Esophagus muscularis mucosa (tissue), 4 donors: ENCODE results near the gene CD244. TPM values are rescaled to one million over a fixed set of nuclear protein-coding genes. Genes with fewer than 3 reads are reported as not detected.
A peak's percentile ranks its signal among the peaks of the same experiment; 100 is the strongest.

Experiments used
- DNase-seq: peaks from one replicate; pipeline ENCODE4 v3.0.0-alpha.2; 2017; ENCODE audit errors: extremely low spot score
- H3K27ac ChIP-seq, 4 donors: fragments of 200-600 bp; sonication (generic); replicated peaks in 1 of 4; 1 replicate in 3 of 4; 2 replicates in 1 of 4; pipeline ENCODE4 v1.5.1; 2016 to 2019; ENCODE audit warnings: mild to moderate bottlenecking in 1 of 4
- H3K27me3 ChIP-seq, 4 donors: fragments of 200-600 bp; sonication (generic); one replicate each; pipeline versions ENCODE4 v1.5.1 to v1.6.0; 2016 to 2019
- H3K36me3 ChIP-seq, 4 donors: fragments of 200-600 bp; sonication (generic); one replicate each; pipeline ENCODE4 v1.5.1; 2016 to 2019
- H3K4me1 ChIP-seq, 4 donors: fragments of 200-600 bp; sonication (generic); one replicate each; pipeline ENCODE4 v1.5.1; 2016 to 2019
- H3K4me3 ChIP-seq, 4 donors: fragments of 200-600 bp; sonication (generic); 1 replicate in 2 of 4; 2 replicates in 2 of 4; pipeline ENCODE4 v1.5.1; 2016 to 2019; ENCODE audit warnings: mild to moderate bottlenecking in 4 of 4, moderate library complexity in 1 of 4
- H3K9me3 ChIP-seq, 4 donors: fragments of 200-600 bp; sonication (generic); 1 replicate in 3 of 4; 2 replicates in 1 of 4; pipeline ENCODE4 v1.5.1; 2016 to 2019
- CTCF ChIP-seq, 3 experiments: fragments of 200-600 bp in 2 of 3; fragments of 450-650 bp in 1 of 3; sonication (generic) in 2 of 3; IDR thresholded peaks; one replicate each; pipeline ENCODE4 v1.5.1; 2017 to 2019; ENCODE audit warnings: antibody characterized with exemption in 3 of 3, mild to moderate bottlenecking in 2 of 3, moderate library complexity in 1 of 3
- EP300 ChIP-seq: sonication (generic); formaldehyde crosslinking; IDR thresholded peaks from one replicate; pipeline ENCODE4 v1.6.1; 2017; ENCODE audit warnings: antibody characterized with exemption
- POLR2A ChIP-seq: fragments of 450-650 bp; IDR thresholded peaks from one replicate; pipeline ENCODE4 v1.6.1; 2017; ENCODE audit warnings: antibody characterized with exemption, moderate library complexity, mild to moderate bottlenecking, low read depth
- POLR2AphosphoS5 ChIP-seq, 2 donors: sonication (generic); formaldehyde crosslinking; IDR thresholded peaks; one replicate each; pipeline ENCODE4 v1.6.1; 2017; ENCODE audit warnings: antibody characterized with exemption in 2 of 2
- WGBS: methylation state at CpG from one replicate; pipeline ENCODE4 v1.1.5; 2018; 5-methylcytosine and 5-hydroxymethylcytosine counted together
- intact Hi-C: fragments of 100-400 bp; cut with DNase I; formaldehyde crosslinking; loops from one replicate; pipeline ENCODE4 v1.15.1; 2023
- total RNA-seq, 4 donors: library from RNA; depleted of rRNA; stranded (reverse); fragments of >200 nt; gene quantifications; one replicate each; pipeline versions ENCODE4 v1.1.0 to v1.2.1, GENCODE V29; 2016

The CD244 gene
- total RNA-seq, 4 donors from 2014 or later, result 0.13 to 0.83 (median 0.34) TPM; not detected in 1

DNA sequence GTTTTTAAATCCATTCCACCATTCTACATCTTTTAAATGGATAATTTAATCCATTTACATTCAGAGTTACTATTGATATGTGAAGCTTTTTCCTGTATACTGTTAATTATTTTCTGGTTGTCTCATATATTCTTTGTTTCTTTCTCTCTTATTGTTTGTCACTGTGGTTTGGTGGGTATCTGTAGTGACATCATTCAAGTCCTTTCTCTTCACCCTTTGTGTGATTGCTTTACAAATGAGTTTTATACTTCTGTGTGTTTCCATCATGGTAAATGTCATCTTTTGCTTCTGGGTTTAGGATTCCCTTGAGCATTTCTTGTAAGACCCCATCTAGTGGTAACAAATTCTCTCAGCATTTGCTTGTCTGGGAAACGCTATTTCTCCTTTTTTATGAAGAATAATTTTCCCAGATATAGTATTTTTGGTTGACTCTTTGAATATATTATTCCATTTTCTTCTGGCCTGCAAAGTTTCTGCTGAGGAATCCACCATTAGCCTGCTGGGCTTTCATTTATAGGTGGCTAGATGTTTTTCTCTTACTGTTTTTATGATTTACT, 56.5 kb downstream of the CD244 start:
- DNase-seq, result no peak
- H3K4me1 ChIP-seq, result no peaks in the 10 kb centered on the region
- H3K9me3 ChIP-seq, result peaks cover 0 to 35% (median 18%) of the 10 kb centered on the region in 4 donors
- intact Hi-C loops, result no loop called here
- WGBS, result 73% methylated on average over 1 of the region's 1 CpG
- H3K27me3 ChIP-seq, result peaks cover 0 to 3% (median 0%) of the 10 kb centered on the region in 4 donors
- no peak overlapping the region for H3K4me3 ChIP-seq
- no peak for TF ChIP-seq POLR2AphosphoS5 (IDR thresholded peaks at IDR 0.05)
- TF ChIP-seq EP300, result no peak
- TF ChIP-seq POLR2A, result no peak
- no peak for TF ChIP-seq CTCF (IDR thresholded peaks at IDR 0.05)
- no peak overlapping the region for H3K27ac ChIP-seq
- no peaks in the 10 kb centered on the region for H3K36me3 ChIP-seq

DNA sequence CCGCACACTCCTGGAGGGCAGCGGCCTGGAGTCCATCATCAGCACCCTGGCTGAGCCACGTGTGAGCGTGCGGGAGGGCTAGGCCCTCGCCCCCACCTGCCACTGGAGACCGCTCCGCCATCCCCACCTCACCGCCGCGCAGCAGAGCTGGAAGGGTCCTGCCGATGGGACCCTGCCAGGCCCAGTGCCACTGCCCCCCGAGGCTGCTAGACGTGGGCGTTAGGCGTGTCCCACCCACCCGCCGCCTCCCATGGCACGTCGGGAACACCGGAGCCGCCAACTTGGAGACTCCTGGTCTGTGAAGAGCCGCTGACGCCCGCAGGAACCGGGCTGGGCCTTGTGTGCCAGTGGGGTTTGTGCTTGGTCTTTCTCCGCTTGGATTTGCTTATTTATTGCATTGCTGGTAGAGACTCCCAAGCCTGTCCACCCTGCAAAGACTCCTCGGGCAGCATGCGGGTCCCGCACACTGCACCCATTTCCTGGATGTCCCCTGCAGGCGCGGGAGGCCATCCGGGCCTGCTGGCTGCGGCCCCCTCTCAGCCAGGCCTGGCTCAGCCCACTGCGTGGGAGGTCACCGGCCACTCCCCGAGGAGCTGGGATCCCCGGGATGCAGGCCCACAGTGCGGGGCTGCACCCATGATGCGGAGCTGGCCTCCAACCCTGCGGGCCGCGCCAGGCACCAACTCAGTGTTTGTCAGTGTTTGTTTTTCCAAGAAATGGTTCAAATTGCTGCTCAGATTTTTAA, 60.7 kb downstream of the CD244 start:
- intact Hi-C loops, result no loop called here
- H3K4me3 ChIP-seq, result no peak overlapping the region
- 91% methylated on average over 30 of the region's 43 CpGs for WGBS
- peaks cover 0 to 3% (median 0%) of the 10 kb centered on the region in 4 donors for H3K27me3 ChIP-seq
- no peak overlapping the region for H3K27ac ChIP-seq
- TF ChIP-seq EP300 (no peak), POLR2A (no peak), CTCF (IDR thresholded peaks at IDR 0.05) (no peak), POLR2AphosphoS5 (IDR thresholded peaks at IDR 0.05) (no peak)
- H3K36me3 ChIP-seq, result no peaks in the 10 kb centered on the region
- H3K9me3 ChIP-seq, result peaks cover 0 to 18% (median 10%) of the 10 kb centered on the region in 4 donors
- DNase-seq, result peak; percentile 55
- H3K4me1 ChIP-seq, result no peaks in the 10 kb centered on the region

DNA sequence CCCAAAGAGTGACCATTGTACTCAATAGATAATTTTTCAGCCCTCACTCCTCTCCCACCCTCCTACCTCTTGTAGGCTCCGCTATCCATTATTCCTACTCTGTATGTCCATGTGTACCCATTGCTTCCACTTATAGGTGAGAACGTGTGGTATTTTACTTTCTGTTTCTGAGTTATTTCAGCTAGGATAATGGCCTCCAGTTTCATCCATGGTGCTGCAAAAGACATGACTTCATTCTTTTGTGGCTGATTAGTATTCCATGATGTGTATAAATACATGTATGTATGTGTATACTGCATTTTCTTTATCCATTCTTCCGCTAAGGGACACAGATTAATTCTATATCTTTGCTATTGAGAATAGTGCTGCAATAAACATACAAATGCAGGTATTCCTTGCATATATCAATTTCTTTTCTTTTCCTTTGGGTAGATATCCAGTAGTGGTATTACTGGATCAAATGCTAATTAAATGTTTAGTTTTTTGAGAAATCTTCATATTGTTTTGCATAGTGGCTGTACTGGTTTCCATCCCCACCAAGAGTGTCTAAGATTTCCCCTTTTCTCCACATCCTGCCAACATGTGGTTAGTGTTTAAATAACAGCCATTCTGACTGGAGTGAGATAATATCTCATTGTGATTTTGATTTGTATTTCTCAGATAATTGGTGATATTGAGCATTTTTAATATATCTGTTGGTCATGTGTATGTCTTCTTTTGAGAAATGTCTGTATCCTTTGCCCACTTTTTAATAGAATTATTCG, 61.9 kb downstream of the CD244 start:
- whole genome bisulfite sequencing, result 56% methylated on average over 4 of the region's 4 CpGs
- DNase-seq, result no peak
- H3K27me3 ChIP-seq, result peaks cover 0 to 3% (median 0%) of the 10 kb centered on the region in 4 donors
- TF ChIP-seq CTCF (IDR thresholded peaks at IDR 0.05), result no peak
- no peak for TF ChIP-seq POLR2A
- no peak for TF ChIP-seq EP300
- no peak for TF ChIP-seq POLR2AphosphoS5 (IDR thresholded peaks at IDR 0.05)
- H3K36me3 ChIP-seq, result no peaks in the 10 kb centered on the region
- H3K27ac ChIP-seq, result no peak overlapping the region
- H3K9me3 ChIP-seq, result peaks cover 0 to 6% (median under 1%) of the 10 kb centered on the region in 4 donors
- intact Hi-C loops, result no loop called here
- H3K4me1 ChIP-seq, result no peaks in the 10 kb centered on the region
- no peak overlapping the region for H3K4me3 ChIP-seq

DNA sequence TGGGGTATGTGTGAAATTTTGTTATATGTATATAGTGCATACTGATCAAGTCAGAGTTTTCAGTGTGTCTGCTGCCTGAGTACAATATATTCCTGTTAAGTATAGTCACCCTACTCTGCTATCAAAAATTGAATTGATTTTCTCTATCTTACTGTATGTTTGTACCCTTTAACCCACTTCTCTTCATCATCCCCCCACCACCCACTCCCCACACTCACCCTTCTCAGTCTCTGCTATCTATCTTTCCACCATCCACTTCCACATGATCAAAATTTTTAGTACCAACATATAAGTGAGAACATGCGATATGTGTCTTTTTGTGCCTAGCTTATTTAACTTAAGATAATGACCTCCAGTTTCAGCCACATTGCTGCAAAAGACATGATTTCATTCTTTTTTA, 62.5 kb downstream of the CD244 start:
- Histone ChIP-seq H3K36me3 (no peaks in the 10 kb centered on the region), H3K27me3 (peaks cover 0 to 3% (median 0%) of the 10 kb centered on the region in 4 donors), H3K27ac (no peak overlapping the region), H3K4me1 (no peaks in the 10 kb centered on the region), H3K4me3 (no peak overlapping the region), H3K9me3 (peaks cover 0 to 10% (median 0%) of the 10 kb centered on the region in 4 donors)
- DNase-seq, result no peak
- TF ChIP-seq POLR2AphosphoS5 (IDR thresholded peaks at IDR 0.05), result no peak
- WGBS, result 95% methylated on average over 1 of the region's 1 CpG
- intact Hi-C loops, result no loop called here

DNA sequence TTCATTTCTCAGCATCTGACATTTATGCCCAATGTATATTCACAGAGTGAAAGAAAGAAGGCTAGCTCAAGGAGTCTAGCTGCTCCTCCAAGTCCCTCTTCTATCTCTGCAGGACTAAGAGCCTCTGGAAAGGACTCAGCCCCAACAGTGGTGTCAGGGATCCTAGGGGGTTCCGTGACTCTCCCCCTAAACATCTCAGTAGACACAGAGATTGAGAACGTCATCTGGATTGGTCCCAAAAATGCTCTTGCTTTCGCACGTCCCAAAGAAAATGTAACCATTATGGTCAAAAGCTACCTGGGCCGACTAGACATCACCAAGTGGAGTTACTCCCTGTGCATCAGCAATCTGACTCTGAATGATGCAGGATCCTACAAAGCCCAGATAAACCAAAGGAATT, 63.0 kb downstream of the CD244 start:
- Histone ChIP-seq H3K4me3 (no peak overlapping the region), H3K27me3 (peaks cover 0 to 3% (median 0%) of the 10 kb centered on the region in 4 donors), H3K27ac (no peak overlapping the region), H3K4me1 (no peaks in the 10 kb centered on the region), H3K36me3 (no peaks in the 10 kb centered on the region), H3K9me3 (peaks cover 0 to 10% (median 0%) of the 10 kb centered on the region in 4 donors)
- WGBS, result 89% methylated on average over 5 of the region's 5 CpGs
- intact Hi-C loops, result no loop called here
- TF ChIP-seq CTCF (IDR thresholded peaks at IDR 0.05) (no peak), POLR2A (no peak), POLR2AphosphoS5 (IDR thresholded peaks at IDR 0.05) (no peak), EP300 (no peak)
- DNase-seq, result peak; percentile 77
